Mucosa of descending colon (tissue), 3 donors: ENCODE data around the gene PCBD1. TPM values are rescaled to one million over a fixed set of nuclear protein-coding genes. Genes with fewer than 3 reads are reported as not detected.

Experiments used
- ATAC-seq: fragments of 200-7000 bp; cut with Tn5 transposase; one replicate; pipeline ENCODE4 v1.9.1; 2020; ENCODE audit warnings: mild to moderate bottlenecking, moderate library complexity
- DNase-seq, 3 donors: peaks; one replicate each; pipeline ENCODE4 v3.0.0-alpha.2; 2020
- H3K36me3 ChIP-seq: fragments of 200-600 bp; one replicate; pipeline ENCODE4 v1.8.0; 2021; ENCODE audit warnings: low read depth, mild to moderate bottlenecking
- H3K4me1 ChIP-seq: fragments of 200-600 bp; one replicate; pipeline ENCODE4 v1.8.0; 2021; ENCODE audit warnings: low read depth, mild to moderate bottlenecking
- H3K4me3 ChIP-seq: fragments of 200-600 bp; one replicate; pipeline ENCODE4 v1.8.0; 2021; ENCODE audit warnings: mild to moderate bottlenecking
- H3K9me3 ChIP-seq: fragments of 200-600 bp; one replicate; pipeline ENCODE4 v1.8.0; 2021; ENCODE audit warnings: mild to moderate bottlenecking
- intact Hi-C, 2 donors: fragments of 100-400 bp; cut with DNase I in 1 of 2; cut with micrococcal nuclease in 1 of 2; formaldehyde crosslinking; loops; one replicate each; pipeline versions ENCODE4 v1.11.0 to v1.11.1; 2022; cut with DNase I, micrococcal nuclease
- total RNA-seq, 3 donors: library from RNA; stranded (reverse); fragmentation: NEBNext Ultra II Directional in 2 of 3; extraction: Animal tissue kit (Norgen Biotek cat#: 25700) in 2 of 3; gene quantifications; one replicate each; pipeline versions ENCODE4 v1.2.1 to v1.2.4, GENCODE V29; 2021 to 2023
- TF ChIP-seq, protein P1 (sequence below): fragments of 200-600 bp; IDR thresholded peaks from one replicate; pipeline ENCODE4 v1.8.0; 2022; ENCODE audit warnings: antibody characterized with exemption, mild to moderate bottlenecking
- donor health status: DM: no; HTN: no; CAD: no; lungs with moderate emphysema.
- donor health status: DM: no; HTN: no; CAD: no.
- donor health status: DM: no; HTN: yes; CAD: no.

Gene PCBD1
- total RNA-seq, 3 donors from 2014 or later = 81.4 to 86.8 (median 86.7) TPM

GRCh38 chr10:70896551-70896950, 8.2 kb upstream of the PCBD1 start:
- ATAC-seq = no peak
- intact Hi-C loops = no loop called here
- TF ChIP-seq, protein P1, sequence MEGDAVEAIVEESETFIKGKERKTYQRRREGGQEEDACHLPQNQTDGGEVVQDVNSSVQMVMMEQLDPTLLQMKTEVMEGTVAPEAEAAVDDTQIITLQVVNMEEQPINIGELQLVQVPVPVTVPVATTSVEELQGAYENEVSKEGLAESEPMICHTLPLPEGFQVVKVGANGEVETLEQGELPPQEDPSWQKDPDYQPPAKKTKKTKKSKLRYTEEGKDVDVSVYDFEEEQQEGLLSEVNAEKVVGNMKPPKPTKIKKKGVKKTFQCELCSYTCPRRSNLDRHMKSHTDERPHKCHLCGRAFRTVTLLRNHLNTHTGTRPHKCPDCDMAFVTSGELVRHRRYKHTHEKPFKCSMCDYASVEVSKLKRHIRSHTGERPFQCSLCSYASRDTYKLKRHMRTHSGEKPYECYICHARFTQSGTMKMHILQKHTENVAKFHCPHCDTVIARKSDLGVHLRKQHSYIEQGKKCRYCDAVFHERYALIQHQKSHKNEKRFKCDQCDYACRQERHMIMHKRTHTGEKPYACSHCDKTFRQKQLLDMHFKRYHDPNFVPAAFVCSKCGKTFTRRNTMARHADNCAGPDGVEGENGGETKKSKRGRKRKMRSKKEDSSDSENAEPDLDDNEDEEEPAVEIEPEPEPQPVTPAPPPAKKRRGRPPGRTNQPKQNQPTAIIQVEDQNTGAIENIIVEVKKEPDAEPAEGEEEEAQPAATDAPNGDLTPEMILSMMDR = no peak
- no peaks in the 10 kb centered on the region for H3K4me1 ChIP-seq
- no peaks in the 10 kb centered on the region for H3K36me3 ChIP-seq
- DNase-seq = no peak
- H3K4me3 ChIP-seq = no peak overlapping the region
- no peaks in the 10 kb centered on the region for H3K9me3 ChIP-seq

DNA sequence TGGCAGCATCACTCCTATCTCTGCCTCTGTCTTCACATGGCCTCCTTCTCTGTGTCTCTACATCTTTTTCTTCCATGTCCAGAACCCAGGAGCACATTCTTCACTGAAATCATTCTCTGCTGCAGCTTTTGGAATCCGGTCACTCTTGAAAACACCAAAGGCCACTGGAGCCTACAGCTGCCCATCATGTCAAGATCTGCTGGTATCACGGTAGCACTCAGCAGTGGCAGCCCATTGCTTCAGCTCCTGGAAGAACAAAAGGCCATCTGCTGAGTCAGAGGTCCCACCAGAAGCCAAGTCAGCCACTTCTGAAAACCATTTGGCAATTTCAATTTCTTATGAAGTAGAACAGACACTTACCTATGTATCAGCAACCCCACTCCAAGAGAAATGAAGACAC, 6.1 kb upstream of the PCBD1 start:
- TF ChIP-seq, protein P1 = no peak
- no peaks in the 10 kb centered on the region for H3K9me3 ChIP-seq
- no peaks in the 10 kb centered on the region for H3K36me3 ChIP-seq
- H3K4me1 ChIP-seq = no peaks in the 10 kb centered on the region
- no peak for DNase-seq
- intact Hi-C loops = no loop called here
- H3K4me3 ChIP-seq = no peak overlapping the region
- ATAC-seq = no peak

DNA sequence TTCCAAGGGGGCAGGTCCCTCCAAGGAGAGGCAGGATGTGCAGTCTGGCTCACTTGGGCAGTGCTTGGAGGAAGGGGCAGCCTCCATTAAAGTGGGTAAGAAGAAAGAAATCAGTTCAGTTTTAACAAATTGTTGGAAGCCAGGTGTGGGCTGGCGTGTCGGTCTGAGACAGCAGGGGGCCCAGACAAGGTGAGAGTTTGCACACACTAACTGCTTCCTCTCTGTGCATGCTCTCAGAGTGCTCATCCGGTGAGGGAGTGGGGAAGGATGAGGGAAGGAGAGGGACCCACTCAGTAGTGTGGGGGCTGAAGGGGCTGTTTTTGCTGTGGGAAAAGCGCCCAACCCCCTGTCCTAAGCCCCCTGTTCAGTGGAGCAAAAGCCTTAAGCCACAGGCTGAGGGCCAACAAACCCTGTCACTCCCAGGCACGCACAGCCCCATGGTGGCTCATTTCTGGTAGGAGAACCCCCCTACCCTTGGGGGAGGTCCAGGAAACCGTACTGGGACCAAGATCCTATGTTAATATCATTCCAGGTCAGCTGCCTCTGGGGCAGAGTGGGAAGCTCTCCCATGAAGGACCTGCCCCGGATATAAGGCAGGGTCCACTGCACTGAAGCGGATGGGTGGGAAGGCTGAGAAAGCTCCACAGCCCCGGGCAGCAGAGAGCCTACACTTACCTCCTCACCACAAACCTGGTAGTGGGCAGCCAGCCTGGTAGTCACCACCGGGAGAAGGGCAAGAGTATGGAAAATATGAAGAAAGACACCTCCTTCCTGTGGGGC, 5.1 kb upstream of the PCBD1 start:
- ATAC-seq (no peak), DNase-seq (no peak)
- Histone ChIP-seq H3K4me3 (no peak overlapping the region), H3K4me1 (peaks cover 3% of the 10 kb centered on the region), H3K9me3 (no peaks in the 10 kb centered on the region), H3K36me3 (no peaks in the 10 kb centered on the region)
- intact Hi-C loops = no loop called here
- TF ChIP-seq, protein P1 = no peak

DNA sequence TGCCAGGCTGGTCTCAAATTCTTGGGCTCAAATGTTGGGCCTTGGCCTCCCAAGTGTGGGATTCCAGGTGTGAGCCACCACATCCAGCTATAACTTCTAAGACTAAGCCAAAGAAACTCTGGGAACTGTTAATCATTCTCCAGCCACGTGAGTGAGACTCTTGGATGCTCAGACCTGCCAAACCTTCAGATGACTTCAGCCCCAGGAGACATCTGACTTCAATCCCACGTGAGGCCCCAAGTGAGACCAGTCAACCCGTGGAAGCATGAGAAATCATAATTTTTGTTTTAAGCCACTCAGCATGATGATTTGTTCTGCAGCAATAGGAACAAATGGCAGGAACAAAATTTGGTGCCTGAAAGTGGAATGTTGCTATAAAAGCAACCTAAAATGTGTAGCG, 4.3 kb upstream of the PCBD1 start:
- DNase-seq = no peak
- H3K9me3 ChIP-seq = no peaks in the 10 kb centered on the region
- TF ChIP-seq, protein P1 = no peak
- peaks cover 4% of the 10 kb centered on the region for H3K4me1 ChIP-seq
- no peaks in the 10 kb centered on the region for H3K36me3 ChIP-seq
- intact Hi-C loops = no loop called here
- ATAC-seq = no peak
- no peak overlapping the region for H3K4me3 ChIP-seq

GRCh38 chr10:70891627-70892026, 3.3 kb upstream of the PCBD1 start:
- DNase-seq (no peak), ATAC-seq (no peak)
- Histone ChIP-seq H3K4me3 (no peak overlapping the region), H3K36me3 (no peaks in the 10 kb centered on the region), H3K4me1 (peaks cover 9% of the 10 kb centered on the region), H3K9me3 (no peaks in the 10 kb centered on the region)
- TF ChIP-seq, protein P1 = no peak
- intact Hi-C loops = no loop called here
